Hematopoietic multipotent progenitor cell treated with erythropoietin and hydrocortisone succinate and interleukin-3 and kit ligand, for 8 days (in vitro differentiated cells): ENCODE results near the gene MICAL3.

ENCODE experiments used
- DNase-seq: peaks from one replicate; pipeline ENCODE4 v3.0.0-alpha.2; 2015

The MICAL3 gene

GRCh38 chr22:17911312-17911705 lies 113.1 kb downstream of the MICAL3 start:
- DNase-seq, result no peak

DNA sequence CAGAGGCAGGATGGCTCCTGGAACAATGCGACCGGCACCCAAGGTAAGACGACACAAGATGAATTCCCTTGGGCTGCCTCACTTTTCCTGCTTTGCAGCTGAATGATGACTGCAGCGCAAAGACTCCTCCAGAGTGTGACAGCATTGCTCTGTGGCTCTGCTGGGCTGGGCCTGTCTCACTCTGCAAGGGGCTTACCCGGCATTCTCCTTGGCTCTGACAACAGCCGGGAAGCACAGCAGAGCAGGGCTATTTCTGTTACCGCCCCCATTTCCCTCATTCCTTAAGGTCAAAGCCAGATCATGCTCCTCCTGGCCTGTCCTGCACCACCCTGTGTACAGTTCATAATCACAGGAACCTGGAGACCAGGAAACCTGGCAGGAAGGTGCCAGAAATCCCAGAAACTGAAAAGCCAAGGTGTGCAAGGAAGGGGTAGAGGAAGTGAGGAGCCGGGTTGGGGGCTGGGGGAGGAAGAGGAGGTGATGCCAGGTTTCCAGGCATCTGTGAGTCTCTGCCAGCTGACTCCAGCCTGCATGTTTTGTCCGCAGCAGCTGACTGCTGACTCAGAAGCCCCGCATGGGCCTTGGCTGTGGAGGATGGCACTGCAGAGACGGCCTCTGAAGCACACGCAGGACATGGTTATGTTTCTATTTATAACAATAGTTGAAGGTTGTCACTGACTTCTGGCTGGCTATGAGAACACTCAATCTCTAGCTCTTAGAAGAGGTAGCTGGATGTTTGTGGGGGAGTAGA lies 113.6 kb downstream of the MICAL3 start:
- peak; percentile 35 for DNase-seq

- DNase-seq, result no peak
Observed at GRCh38 chr22:17907748-17908051, 116.7 kb downstream of the MICAL3 start.

DNA sequence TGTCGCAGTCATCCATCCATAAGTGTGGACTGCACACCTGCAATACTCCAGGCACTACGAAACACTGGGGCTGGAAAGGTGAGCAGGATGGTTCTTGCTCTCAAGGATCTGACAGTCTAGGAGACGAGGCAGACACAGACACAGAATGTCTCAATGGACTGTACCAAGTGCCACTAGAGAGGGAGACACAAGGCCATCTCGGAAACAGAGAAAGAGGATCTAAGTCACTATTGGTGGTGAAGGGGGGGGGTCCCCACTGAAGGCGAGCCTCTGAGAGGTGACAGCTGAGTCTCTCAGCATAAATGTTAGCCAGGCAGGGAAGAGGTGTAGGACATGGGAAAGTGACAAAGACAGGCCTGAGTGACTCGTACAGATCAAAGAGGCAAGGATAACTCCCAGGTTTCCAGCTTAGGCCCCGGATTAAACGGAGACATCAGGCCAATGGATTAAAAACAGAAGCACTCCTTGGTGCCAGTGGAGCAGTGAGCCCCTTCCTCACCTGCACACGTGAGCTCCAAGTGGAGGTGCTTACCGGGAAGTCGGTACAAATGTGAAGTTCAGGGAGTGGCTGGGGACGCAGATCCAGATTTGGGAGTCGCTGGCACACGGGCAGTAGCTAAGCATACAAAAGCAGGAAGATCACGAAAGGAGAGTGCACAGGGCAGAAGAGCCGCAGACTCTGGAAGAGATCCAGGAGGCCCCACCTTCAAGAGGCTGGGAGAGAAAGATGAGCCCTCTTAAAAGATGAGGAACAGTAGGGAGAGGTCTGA lies 117.2 kb downstream of the MICAL3 start:
- no peak for DNase-seq

GRCh38 chr22:17905445-17905844 lies 118.9 kb downstream of the MICAL3 start:
- DNase-seq, result no peak

DNA sequence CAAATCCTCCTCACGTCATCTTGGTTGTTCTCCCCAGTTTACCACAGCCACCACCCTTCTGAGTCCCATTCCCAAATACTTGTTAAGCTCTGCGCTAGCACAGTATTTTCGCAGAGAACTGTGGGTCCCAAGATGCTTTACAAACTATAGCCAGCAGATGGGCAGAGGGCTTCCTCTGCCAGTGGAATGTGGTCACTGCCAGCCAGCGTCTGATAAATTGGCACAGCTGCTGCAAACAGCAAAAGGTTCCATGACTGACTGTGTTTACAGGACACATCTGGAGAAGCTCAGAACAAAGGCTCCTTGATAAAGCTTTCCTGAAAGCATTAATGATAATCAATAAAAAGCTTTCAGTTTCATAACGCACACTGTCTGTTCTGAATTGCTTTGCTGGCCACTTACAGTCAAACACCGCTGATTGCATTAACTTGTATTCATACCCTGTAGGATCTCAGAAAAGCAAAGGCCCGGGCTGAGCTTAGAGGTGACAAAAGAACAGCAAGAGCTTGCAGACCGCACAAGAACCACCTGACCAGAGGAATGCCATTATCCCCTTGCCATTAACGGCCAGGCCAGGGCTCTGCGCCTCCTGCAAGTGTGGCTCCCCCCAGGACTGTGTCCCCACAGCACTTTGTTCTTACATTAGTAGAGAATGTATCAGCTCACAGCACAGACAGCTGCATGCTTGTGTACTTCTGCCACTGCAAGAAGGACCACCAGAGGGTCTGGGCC lies 120.6 kb downstream of the MICAL3 start:
- no peak for DNase-seq

DNA sequence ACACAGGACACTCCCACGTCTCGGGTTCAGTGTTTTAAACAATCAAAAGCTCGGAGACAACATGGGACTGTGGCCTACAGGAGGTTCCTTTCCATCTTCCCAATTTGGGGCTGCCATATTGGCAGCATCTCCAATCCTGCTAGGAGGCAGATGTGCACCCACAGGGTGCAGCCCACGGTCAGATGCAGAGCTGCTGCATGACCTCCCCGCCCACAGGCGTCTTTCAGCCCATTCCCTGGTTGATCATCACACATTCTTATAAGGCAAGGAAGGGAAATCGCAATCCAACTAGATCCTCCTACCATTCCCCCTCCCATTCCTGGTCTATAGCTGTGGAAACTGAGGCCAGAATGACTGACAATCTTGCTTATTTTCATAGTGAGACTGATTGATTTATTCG lies 121.4 kb downstream of the MICAL3 start:
- no peak for DNase-seq

DNA sequence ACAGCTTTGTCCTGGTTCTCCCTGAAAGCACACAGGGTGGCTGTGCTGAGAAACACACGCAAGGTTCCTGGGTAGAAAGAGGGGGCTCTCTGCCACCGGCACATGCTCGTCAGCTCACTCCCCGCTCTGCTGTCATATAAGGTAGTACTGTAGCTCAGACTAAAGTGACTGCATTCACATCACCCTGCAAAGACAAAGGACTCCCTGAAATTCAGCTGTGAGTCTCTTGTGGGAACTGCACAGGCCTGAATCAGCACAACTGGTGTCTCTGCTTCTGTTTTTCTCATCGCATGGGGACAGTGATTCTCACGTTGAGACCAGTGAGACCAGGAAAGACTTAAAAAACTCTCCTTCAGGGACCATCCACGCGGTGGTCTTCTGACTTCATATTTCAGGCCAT lies 126.0 kb downstream of the MICAL3 start:
- DNase-seq, result no peak

DNA sequence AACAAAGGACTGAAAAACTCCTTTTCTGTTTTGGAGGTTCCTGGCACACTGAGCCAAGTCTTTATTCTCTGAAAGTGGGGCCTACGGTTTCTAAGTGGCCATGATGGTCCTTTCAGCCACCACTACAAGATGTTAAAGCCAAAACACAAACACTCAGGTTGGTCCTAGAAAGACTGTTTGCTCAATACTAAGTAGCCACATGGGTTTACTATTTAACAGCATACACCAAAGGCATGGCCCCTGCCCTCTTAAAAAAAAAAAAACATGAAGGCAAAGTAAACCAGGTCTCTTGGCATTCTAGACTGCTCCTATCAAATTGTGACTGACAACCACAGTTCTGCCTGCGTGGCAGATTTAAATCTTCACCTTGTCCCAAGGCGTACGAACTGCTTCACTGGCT lies 126.5 kb downstream of the MICAL3 start:
- DNase-seq, result no peak

DNA sequence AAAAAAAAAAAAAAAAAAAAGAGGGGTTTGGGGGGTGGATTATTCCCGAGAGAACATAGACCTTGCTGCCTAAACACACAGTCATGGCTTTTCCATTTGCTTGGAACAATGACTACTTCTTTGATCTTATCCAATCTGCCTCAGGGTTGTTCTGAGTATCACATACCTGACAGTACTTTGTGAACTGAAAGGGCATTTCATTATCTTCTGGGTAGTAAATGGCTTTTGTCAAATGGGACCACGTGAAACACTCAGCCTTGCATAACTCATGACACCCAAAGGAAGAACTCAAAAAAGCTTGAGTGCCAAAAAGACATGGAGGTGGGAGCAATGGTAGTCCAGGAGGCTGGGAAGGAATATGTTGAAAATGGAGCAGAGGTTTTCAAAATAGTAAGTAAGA lies 126.9 kb downstream of the MICAL3 start:
- DNase-seq, result no peak

GRCh38 chr22:17896586-17896985 lies 127.8 kb downstream of the MICAL3 start:
- no peak for DNase-seq

DNA sequence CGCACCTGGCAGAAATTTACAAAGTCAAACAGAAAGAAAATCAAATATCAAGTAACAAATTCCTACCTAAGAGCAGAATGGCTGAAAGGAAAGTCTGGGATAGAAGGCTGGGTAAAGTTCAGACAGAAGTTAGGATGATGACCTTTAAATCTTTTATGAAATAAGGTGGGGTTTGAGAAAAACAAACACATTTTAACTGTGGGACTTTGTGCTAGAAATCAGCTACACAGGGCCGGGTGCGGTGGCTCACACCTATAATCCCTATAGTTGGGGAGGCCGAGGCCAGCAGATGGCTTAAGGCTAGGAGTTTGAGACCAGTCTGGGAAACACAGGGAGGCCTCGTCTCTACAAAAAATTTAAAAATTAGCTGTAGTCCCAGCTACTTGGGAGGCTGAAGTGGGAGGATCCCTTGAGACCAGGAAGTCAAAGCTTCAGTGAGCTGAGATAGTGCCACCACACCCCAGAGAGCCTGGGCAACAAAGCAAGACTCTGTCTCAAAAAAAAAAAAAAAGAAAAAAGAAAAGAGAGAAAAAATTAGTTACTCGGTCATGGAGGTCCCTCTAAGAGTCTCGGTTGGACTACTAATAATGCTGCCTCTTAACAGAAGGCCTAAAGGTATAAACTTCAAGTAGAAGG lies 130.3 kb downstream of the MICAL3 start:
- DNase-seq, result no peak

DNA sequence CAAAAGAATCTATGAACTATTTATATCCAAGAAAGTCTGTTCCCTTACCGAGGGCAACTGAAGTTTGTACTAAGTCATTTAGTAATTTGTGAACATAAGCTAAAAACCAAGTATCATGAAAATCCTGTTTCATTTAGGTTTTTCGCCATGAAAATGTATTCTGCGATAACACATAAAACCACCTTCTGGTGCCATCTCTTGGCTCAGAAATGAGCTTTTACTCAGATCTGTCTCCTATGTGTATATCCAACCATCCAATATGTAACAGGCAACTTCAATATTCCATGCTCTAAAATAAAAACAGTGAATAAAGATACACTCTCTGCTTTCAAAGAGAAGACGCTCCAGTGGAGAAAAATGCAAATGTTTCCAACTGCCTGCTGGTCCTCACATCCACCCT lies 132.0 kb downstream of the MICAL3 start:
- DNase-seq, result no peak

DNA sequence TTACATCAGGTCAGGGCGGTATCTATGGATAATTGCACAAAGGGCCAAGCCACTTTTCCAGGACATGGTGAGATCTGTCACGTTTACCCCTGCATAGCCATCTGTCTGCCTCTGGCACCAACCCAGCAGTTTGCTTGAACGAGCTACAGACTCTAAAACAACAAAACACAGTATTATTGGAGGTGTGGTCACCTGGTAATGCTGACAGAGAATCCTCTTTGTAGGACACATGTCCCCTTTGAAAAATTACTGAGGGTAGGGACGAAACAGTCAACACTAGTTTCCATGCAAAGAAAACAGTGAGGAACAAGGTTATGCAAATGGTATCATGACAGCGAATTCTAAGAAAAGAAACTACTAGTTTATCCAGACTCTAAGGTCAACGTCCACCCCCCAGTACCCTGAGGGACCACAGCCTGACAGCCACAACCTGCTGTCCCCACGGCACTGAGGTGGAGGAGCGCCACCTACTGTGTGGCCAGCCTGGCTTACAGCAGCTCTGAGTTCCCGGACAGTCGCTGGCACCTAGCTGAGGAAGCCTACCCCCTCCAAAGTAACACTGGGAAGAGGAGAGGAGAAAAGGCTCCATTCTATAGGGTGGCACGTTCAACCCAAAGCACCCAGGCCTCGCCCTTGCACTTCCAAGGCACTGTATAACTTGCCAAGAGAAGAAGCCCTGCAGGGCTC lies 132.7 kb downstream of the MICAL3 start:
- peak; percentile 16 for DNase-seq

GRCh38 chr22:17890892-17891291 lies 133.5 kb downstream of the MICAL3 start:
- DNase-seq, result no peak

- DNase-seq, result no peak
Observed at GRCh38 chr22:17890245-17890671, 134.1 kb downstream of the MICAL3 start.

GRCh38 chr22:17888855-17889254 lies 135.5 kb downstream of the MICAL3 start:
- peak; percentile 49 for DNase-seq

- DNase-seq, result no peak
Observed at GRCh38 chr22:17888439-17888838, 135.9 kb downstream of the MICAL3 start.

DNA sequence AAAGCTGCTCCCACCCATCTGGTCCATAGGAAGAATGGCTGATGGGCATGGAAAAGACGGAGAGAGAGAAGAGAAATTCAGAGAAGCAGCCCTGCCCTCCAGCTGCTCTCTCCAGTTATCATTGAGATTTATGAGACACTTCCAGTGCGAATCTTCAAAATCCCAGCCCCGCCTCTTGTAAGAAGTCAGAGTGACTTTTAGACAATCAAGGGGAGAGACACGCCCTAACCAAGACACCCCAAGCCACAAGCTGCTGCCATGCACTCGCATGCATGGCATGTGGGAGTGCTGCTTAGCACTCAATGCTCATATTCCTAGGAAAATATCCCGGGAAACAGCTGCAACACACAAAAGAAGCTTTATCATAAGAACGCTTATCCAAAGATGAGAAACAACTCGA lies 139.5 kb downstream of the MICAL3 start:
- no peak for DNase-seq

DNA sequence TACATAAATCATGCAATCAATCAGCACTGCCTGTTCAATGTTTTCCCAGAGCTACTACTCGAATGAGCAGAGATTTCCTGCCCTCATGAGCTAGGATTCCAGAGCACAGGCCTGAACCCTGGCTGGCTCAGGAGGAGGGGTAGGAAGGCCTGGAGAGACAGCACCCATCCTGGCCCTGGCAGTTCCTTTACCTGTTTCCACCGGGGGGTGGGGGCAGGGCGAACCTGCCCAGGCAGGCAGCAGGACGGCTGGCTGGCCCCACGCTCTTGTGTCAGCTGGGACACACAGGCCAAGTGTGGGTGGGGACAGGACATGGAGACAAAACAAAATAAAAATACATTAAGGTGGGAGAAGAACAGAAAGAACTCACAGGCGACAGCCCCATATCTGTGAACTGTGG lies 140.3 kb downstream of the MICAL3 start:
- DNase-seq, result no peak

DNA sequence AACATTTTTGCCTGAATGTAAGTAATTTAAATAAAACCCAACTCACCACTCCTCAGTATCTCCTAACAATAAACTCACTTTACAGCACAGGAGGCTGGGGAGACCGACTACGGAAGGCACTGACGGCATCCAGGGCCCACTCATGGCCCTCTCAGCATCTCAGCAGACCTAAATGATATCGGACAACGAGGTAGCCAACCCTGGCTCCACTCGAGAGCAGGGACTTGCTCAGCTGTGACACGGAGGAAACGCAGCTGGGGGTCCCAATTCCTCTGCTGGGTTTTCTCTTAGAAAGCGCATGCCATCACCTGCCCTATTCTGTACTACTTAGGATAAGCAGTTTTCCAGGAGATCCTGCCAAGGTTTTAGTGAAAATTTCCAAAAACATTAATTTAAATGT lies 141.0 kb downstream of the MICAL3 start:
- no peak for DNase-seq

DNA sequence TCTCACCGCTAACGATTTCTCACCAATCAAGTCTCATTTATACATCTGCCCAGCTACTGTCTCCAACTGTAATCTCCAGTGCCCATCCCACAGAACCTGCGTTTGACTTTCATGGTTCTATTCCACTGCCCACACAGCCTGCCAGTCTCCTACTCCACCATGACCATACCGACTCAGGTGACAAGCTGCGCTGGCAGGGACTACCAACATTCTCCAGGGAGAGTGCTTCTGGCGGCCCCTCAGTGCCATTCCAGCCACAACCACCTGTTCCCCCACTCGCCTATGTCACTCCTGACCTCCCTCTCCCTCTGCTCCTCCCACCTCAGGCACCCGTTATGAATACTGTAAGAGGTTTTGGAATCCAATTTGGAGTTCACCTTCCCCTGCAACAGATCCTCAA lies 141.6 kb downstream of the MICAL3 start:
- DNase-seq, result no peak

GRCh38 chr22:17882162-17882561 lies 142.2 kb downstream of the MICAL3 start:
- DNase-seq, result no peak
